ENCODE data around the gene BLM.

BLM gene

DNA sequence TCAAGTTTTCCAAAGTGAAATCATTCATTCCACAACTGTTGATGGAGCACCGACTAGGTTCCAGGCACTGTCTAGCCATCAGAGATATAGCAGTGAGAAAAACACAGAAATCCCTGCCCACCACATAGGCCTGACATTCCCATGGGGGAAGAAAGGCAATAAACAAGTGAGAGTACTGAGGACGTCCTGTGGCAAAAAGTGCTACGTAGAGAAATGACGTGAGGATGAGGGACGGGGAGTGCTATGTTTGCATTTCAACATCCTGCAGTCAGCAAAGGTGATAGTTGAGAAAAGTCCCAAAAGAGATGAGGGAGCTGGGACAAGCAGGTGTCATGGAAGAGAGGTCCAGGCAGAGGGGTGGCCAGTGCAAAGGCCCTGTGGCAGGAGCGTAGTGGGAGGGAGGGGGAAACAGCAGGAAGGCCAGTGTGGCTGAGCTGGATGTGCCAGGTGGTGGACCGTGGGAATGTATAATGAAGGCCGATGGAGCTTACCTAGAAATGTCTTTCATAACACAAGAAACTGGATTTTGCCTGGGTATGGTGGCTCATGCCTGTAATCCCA, 140.8 kb downstream of the BLM start:
- no peak for DNase-seq

DNA sequence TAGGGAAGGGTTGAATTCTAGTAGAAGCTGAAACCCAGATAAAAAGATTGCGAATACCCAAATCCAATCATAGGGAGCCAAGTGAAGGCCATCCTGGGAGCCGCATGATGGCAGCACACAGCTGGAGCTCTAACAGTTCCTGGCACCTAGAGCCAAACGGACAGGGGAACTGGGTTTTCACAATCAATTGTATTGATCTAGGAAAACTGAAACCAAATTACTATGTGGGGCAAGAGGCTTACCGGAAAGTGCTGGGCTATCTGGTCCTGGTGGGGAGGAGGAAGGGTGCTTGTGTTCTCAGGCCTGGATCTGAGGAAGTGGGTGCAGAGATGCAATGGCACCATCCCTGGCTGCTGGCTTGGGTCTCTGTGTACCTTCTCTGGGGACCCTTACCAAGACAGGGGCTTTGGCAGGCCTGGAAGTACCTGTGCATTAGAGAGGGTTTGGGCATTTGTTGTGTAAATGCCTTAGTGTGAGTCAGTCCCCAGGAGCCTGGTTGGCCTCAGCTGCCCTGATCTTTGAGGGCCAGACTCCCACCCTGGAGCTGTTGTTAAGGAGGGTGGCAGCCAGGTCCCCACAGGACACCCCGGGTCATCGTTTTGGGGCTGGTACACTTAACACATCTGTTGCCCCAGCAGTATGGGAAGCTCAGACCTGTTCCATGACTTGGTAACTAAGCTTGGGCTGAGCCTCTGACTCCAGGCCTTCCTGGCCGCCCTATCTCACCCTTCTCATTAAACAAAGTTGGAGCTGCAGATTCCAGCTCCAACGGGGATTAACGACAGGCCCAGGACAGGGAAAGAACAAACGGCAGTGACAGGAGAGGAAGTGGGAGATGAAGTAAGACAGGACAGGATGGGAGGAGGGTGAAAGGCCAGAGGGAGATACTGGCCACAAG, 142.3 kb downstream of the BLM start:
- peak; percentile 35 for DNase-seq

DNA sequence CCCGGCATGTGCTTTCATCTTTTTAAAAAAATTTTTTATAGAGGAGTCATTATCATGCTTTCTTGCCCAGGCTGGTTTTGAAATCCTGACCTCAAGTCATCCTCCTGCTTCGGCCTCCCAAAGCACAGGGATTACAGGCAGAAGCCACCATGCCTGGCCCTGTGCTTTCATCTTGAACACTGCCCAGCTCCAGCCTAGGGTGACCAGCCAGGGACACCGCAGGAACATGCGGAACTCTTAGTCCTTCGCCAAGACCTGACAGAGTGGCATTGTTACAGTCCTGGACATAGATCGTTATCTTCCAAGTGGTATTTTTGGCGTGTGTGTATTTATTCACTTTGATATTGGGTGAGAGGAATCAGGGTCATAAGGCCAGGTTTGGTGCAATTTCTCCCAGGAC, 143.3 kb downstream of the BLM start:
- DNase-seq, result no peak

DNA sequence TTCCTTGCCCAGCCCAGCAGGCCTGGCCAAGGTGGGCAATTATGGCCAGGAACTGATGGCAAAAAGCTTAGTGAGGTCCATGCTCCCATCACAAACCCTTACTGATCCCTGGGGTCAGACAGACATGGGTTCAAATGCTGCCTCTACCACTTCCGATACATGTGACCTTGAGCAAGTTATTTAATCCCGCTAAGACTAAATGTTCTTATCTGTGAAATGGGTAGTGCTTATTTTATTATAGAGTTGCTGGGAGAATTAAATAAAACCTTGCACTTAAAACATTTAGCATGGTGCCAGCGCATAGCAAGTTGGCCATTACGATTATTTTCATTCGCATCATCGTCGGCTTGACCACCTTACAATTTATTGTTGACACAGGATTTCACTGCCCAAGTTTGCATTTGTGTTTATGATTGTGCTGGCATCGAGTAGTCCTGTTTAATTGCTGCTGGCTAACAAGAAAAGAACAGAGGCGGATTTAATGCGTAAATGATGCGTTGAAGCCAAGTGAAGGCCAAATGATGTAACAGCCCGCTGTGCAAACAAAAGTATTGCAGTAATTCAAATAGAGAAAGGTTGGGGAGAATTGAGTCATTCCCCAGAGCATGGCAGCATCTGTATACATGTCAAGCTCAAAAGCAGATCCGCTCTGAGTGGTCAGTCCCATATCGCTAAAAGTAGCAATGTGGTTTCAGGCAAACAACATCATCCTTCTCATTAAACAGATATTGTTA, 144.0 kb downstream of the BLM start:
- DNase-seq, result no peak

DNA sequence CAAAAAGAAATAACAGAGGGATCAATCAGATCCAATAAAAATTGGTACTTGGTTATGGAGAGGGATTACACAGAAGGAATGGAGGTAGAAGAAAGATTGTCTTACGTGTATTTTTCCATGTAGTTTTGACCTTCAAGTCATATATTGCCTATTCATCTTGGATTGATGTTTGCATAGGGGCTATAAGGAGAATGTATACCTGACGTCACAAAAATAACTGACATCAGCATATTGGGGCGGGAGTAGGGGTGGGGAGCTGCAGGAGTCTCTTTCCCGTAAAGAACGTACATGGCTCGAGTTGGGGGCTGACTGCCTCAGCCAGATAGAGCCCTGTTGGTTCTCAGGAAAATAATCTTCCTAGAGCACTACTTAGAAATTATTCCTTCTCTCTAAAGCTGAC, 145.3 kb downstream of the BLM start:
- no peak for DNase-seq

DNA sequence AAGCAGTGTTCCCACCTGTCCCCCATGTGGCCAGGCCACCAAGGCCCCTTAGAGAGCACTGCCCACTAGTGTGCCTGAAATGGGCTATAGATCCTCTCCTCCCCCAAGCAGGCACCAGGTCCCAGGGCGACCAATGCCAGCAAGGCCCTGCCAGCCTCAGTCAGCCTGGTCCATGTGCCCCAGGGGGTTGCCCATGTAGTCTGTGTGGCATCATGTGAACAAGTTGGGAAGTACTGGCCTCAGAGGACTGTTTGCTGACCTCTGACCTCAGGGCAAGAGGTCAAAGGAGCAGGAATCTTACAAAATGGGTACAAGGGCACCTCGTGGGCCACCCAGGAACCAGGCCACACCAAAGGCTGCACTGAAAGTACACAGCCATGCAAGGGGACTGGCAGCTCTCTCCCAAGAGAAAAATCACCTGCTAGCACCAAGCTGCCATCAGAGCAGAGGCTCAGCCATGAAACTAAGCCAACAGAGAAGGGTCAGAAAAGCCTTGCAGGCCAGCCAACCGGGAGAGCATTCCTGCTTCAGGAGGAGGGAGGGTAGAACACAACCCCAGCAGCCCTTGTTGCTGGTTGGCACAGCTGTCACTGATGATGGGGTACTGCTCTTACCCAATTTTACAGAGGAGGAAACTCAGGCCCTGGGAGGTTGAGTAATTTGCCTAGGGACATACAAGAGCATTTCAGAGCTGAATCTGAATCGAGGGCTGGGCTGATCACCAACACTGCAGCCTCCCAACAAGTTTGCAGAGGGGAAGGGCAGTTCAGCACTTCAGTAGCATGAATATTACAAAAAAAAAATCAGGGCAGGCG, 146.0 kb downstream of the BLM start:
- peak; percentile 65 for DNase-seq

DNA sequence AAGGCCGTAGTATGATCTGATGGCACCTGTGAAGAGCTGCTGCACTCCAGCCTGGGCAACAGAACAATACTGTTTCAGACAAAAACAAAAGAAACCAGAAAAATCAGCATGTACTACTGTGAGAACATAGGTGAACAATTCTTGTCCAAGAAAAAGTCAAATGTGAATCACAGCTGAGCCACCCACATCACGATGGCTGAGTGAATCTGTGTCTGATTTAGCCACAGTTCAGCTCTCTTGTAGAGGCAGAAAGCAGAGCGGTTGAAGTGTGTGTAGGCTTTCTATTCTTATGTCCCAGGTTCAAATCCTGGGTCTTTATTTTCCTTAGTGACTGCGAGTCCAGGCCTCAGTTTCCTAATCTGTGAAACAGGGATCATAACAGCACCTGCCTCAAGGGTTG, 146.8 kb downstream of the BLM start:
- DNase-seq, result no peak

DNA sequence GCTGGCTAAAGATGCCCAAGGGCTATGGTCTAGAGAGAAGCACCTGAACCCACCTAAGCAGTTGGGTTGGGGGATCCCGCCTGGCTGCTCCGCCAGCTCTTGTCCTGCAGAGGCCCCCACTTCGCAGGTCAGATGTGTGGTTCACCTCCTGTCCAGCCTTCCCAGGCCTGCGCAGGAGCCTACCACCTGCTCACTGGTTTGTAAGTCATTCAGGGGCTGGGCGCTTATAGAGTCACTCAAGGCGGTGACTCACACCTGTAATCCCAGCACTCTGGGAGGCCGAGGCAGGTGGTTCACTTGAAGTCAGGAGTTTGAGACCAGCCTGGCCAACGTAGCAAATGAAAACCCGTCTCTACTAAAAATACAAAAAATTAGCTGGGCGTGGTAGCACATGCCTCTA, 147.4 kb downstream of the BLM start:
- no peak for DNase-seq

DNA sequence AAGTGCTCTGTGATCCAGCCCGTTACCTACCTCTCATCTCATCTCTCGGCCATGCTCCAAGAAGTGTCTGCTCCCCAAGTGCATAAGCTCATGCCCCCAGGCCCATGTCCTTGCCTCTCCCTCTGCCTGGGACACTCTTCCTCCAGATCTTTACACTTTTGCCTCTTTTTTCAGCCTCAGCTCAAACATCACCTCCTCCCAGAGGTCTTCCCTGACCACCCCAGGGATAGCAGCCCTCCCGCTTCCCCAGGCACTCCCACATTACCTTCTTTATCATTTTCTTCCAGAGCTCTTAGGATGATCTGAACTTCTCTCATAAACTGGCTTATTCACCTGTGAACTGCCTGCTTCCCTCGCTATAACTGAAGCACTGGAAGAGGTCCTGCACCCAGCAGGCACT, 148.6 kb downstream of the BLM start:
- DNase-seq, result no peak
